GM12874 (cell line): Measurements from ENCODE around the gene RETN.

Source experiments
- CTCF ChIP-seq: IDR thresholded peaks from 2 replicates; pipeline ENCODE4 v1.5.1; 2011; ENCODE audit warnings: low read depth, mild to moderate bottlenecking, control low read depth, low read length, moderate library complexity; ENCODE audit not compliant: insufficient read depth

Gene RETN

GRCh38 chr19:7668842-7669241 is at the start of gene RETN:
Gene RETN, plus strand, starts transcription at chr19:7669049. Its CDS starts 278 bp downstream, at chr19:7669327.
- TF ChIP-seq CTCF, result no peak

GRCh38 chr19:7619671-7620441 is 49.0 kb upstream of the RETN start:
- no peak for TF ChIP-seq CTCF

DNA sequence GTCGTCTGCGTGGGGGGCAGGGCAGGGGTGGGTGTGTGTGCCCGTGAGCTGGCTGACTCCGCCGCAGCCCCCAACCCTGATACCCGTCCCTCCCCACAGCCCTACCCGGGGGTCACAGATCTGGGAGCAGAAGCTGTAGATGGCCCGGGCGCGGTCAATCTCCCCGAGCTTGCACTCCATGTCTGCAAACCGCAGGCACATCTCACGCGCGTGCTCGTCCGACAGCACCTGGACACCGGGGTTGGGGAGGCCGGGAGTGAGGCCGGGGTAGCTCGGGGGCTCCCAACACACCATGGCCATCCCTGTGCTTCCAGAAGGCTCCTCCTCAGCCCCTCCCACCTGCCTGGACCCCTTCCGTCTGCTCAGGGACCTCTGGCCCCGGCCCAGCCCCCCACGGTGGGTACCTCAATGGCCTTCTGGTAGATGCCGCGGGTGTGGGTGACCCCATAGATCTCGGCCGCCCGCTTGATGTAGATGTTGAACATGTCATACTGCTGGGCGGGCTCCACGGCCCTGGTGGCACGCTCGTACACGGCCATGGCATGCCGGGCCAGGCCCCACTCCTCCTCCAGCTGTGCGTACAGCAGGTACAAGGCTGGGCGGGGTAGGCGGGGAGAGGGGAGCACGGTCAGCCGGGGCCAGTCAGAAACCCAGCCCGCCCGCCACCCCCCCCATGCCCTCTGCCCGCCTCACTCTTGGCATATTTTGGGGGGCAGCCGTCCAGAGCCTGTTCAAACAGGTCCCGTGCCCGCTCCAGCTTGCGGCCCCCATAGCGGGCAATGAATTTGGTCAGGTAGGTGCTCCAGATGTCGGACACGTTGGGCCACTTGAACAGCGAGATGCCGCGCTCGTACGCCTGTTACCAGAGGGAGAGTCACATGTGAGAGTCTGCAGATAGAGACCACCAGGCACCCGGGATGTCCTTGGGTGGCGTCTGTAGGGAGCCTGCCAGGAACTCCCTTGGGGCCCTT is 48.1 kb upstream of the RETN start:
- TF ChIP-seq CTCF, result no peak

DNA sequence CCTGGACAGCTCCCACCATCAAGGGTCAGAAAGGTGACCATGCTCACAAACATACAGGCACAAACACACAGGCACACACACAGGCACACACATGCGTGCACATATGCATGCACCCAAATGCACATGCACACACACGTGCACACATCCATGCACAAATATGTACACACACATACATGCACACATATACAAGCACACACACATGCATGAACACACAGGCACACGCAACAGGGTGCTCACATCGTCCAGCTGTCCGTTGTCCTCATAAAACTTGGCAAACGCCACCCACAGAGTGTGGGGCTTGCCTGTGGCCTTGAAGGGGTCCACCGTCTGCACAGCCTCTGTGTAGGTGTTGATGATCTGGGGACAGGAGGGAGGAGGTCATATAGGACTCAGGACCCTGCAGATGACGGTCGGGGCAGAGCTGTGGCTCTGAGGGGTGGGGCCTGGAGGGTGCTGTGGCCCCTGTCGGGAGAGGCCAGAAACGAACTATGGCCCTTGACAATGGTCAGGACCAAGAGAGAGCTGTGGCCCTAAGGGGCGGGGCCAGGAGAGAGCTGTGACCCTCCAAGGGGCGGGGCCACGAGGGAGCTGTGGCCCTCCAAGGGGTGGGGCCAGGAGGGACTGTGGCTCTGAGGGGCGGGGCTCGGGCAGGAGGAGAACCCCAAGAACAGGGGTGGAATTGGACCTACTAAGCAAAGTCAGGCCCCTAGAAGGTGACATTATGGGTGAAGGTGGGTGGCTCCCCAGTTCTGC is 45.7 kb upstream of the RETN start:
- TF ChIP-seq CTCF, result no peak

DNA sequence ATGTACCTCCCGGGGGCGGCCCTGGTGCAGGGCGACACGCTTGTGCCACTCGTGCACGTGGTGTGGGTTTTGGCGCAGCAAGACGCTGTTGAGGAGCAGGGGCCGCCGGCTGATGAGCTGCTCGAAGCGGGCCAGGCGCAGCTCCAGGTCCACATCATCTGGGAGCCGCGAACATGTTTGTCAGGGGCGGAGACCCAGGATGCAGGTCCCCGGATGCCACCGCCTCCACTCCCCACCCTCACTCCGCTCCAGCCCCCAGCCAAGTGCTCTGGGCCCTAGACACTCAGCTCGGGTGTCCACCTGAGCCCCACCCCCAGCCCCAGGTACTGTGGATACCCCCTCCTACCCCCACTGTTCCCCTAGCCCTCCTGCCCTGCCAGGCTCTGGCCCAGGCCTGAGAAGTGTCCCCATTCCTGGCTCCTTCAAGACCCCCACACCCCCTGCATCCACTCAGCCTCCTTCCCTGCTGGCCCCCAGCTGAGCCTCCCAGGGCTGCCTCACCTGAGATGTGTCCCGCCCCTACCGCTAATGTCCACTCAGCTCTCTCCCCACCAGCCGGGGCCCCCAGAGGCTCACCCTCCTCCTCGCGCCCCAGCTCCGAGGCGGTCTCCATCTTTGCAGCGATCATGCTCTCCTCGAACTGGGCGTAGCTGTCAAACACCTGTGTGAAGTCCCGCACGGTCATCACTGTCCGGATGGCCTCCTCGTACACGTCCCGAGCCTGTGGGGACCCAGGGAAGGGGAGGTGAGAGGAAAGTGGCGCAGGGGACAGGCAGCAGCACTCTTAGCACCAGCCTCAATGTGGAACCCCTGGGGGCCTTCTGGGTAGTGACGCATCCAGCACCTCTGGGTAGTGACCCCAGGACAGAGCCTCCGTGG is 44.9 kb upstream of the RETN start:
- TF ChIP-seq CTCF, result no peak

DNA sequence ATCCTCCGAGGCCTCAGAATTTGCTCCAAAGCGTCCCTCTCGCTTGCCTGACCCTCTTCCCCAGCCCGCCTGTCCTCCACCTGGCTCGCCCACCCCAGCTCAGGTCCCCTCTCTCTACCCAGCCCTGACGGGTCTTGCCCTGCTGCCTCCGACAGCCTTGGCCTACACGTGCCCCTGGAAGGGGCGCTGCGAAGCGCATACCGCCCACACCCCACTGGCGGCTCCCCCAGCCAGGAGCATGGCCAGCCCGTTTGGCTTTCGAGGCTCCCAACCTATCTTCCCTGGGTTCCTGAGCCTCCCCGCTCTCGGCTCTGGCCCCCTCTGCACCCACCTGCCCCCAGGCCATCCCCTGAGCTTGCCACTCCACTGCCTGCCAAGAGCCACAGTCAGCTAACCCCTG is 44.0 kb upstream of the RETN start:
- no peak for TF ChIP-seq CTCF
